CD14-positive monocyte (primary cell): ENCODE results near the gene MIPOL1. TPM values are rescaled to one million over a fixed set of nuclear protein-coding genes. Genes with fewer than 3 reads are reported as not detected.

Experiments used
- DNase-seq, 3 donors: peaks; one replicate each; pipeline ENCODE4 v3.0.0-alpha.2; 2011 to 2022
- H2AFZ ChIP-seq: 2 replicates; pipeline ENCODE4 v1.6.0; 2012; ENCODE audit warnings: mild to moderate bottlenecking, low read depth, low read length, inconsistent platforms; ENCODE audit not compliant: insufficient read depth, poor library complexity, severe bottlenecking
- H3K27ac ChIP-seq, 2 donors: 1 replicate in 1 of 2; 2 replicates in 1 of 2; pipeline ENCODE4 v1.5.1; 2012 to 2013; ENCODE audit warnings: low read length in 2 of 2, control low read depth in 1 of 2, inconsistent platforms in 1 of 2, low read depth in 1 of 2, mild to moderate bottlenecking in 1 of 2
- H3K27me3 ChIP-seq, 2 donors: one replicate each; pipeline versions ENCODE4 v1.6.0 to v1.6.1; 2011 to 2013; ENCODE audit warnings: low read length in 2 of 2; ENCODE audit not compliant: control insufficient read depth in 2 of 2, insufficient read depth in 2 of 2
- H3K36me3 ChIP-seq, 2 donors: replicated peaks in 1 of 2; 1 replicate in 1 of 2; 2 replicates in 1 of 2; pipeline versions ENCODE4 v1.5.1 to v1.6.1; 2012 to 2013; ENCODE audit warnings: low read length in 2 of 2, control low read depth in 1 of 2, inconsistent platforms in 1 of 2, mild to moderate bottlenecking in 1 of 2; ENCODE audit not compliant: insufficient read depth in 2 of 2, control insufficient read depth in 1 of 2
- H3K4me1 ChIP-seq, 2 donors: 1 replicate in 1 of 2; 2 replicates in 1 of 2; pipeline versions ENCODE4 v1.5.1 to v1.6.1; 2012 to 2013; ENCODE audit warnings: low read length in 2 of 2, control low read depth in 1 of 2, inconsistent platforms in 1 of 2, mild to moderate bottlenecking in 1 of 2, moderate library complexity in 1 of 2; ENCODE audit not compliant: insufficient read depth in 2 of 2, control insufficient read depth in 1 of 2
- H3K4me2 ChIP-seq: replicated peaks from 2 replicates; pipeline ENCODE3; 2012; ENCODE audit warnings: low read length, moderate library complexity, mild to moderate bottlenecking; ENCODE audit not compliant: poor library complexity, severe bottlenecking; ENCODE audit errors: extremely low read depth
- H3K4me3 ChIP-seq, 3 experiments: fragments of 200-600 bp in 1 of 3; sonication (generic) in 1 of 3; replicated peaks in 1 of 3; 1 replicate in 2 of 3; 2 replicates in 1 of 3; pipeline ENCODE4 v1.5.1; 2011 to 2013; ENCODE audit warnings: low read length in 3 of 3, mild to moderate bottlenecking in 3 of 3, control low read depth in 2 of 3, low read depth in 2 of 3, inconsistent platforms in 1 of 3, moderate library complexity in 1 of 3
- H3K79me2 ChIP-seq: 2 replicates; pipeline ENCODE4 v1.6.0; 2012; ENCODE audit warnings: mild to moderate bottlenecking, control low read depth, inconsistent platforms, low read length, moderate library complexity; ENCODE audit not compliant: insufficient read depth
- H3K9ac ChIP-seq: 2 replicates; pipeline ENCODE4 v1.6.0; 2017; ENCODE audit warnings: low read length, mild to moderate bottlenecking; ENCODE audit not compliant: insufficient read depth, poor library complexity, severe bottlenecking
- H3K9me3 ChIP-seq, 2 donors: replicated peaks in 1 of 2; 1 replicate in 1 of 2; 2 replicates in 1 of 2; pipeline versions ENCODE4 v1.5.1 to v1.6.1; 2012 to 2013; ENCODE audit warnings: low read length in 2 of 2, control low read depth in 1 of 2; ENCODE audit not compliant: control insufficient read depth in 1 of 2, insufficient read depth in 1 of 2
- H4K20me1 ChIP-seq: 2 replicates; pipeline ENCODE4 v1.6.0; 2012; ENCODE audit warnings: mild to moderate bottlenecking, low read length, control low read depth, moderate library complexity; ENCODE audit not compliant: insufficient read depth
- H3K27ac Mint-ChIP-seq, 7 donors: one replicate each; pipeline ENCODE4 v1.8.0; 2020; ENCODE audit warnings: mild to moderate bottlenecking in 7 of 7, mixed read lengths in 7 of 7, moderate library complexity in 6 of 7, inconsistent platforms in 2 of 7
- H3K27me3 Mint-ChIP-seq, 3 donors: one replicate each; pipeline ENCODE4 v1.8.0; 2021 to 2022; ENCODE audit warnings: low read depth in 3 of 3, mild to moderate bottlenecking in 3 of 3, mixed read lengths in 3 of 3, moderate library complexity in 3 of 3, inconsistent platforms in 1 of 3
- H3K36me3 Mint-ChIP-seq, 2 donors: one replicate each; pipeline ENCODE4 v1.8.0; 2020; ENCODE audit warnings: mixed read lengths in 2 of 2, inconsistent platforms in 1 of 2, mild to moderate bottlenecking in 1 of 2
- H3K4me1 Mint-ChIP-seq: one replicate; pipeline ENCODE4 v1.8.0; 2020; ENCODE audit warnings: mild to moderate bottlenecking, mixed read lengths
- H3K4me3 Mint-ChIP-seq, 2 donors: one replicate each; pipeline ENCODE4 v1.8.0; 2020; ENCODE audit warnings: mild to moderate bottlenecking in 2 of 2, mixed read lengths in 2 of 2, moderate library complexity in 1 of 2
- H3K9me3 Mint-ChIP-seq, 7 donors: one replicate each; pipeline ENCODE4 v1.8.0; 2020 to 2022; ENCODE audit warnings: mixed read lengths in 7 of 7, mild to moderate bottlenecking in 6 of 7, moderate library complexity in 6 of 7, inconsistent platforms in 2 of 7
- CTCF ChIP-seq: fragments of 200-600 bp; IDR thresholded peaks from one replicate; pipeline ENCODE4 v1.8.0; 2022; ENCODE audit warnings: antibody characterized with exemption, mild to moderate bottlenecking
- WGBS: methylation state at CpG from one replicate; pipeline ENCODE4 v1.1.5; 2013; ENCODE audit warnings: missing lambda C conversion rate; ENCODE audit not compliant: insufficient coverage; 5-methylcytosine and 5-hydroxymethylcytosine counted together
- intact Hi-C, 2 donors: fragments of 100-400 bp; cut with micrococcal nuclease; formaldehyde crosslinking; loops; one replicate each; pipeline versions ENCODE4 v1.15.0 to v1.15.1; 2023
- polyA plus RNA-seq, 3 donors: library from polyadenylated mRNA; depleted of rRNA in 1 of 3; unstranded in 2 of 3; stranded (reverse) in 1 of 3; fragments of 300-500 nt in 2 of 3; fragments of >200 nt in 1 of 3; fragmentation: Illumina TruSeq in 2 of 3; gene quantifications; 1 replicate in 2 of 3; 2 replicates in 1 of 3; pipeline ENCODE4 v1.2.3, GENCODE V29; 2012 to 2021

MIPOL1 gene
- polyA plus RNA-seq, 3 donors: not detected

- Histone ChIP-seq H3K4me3 (no peak overlapping the region), H3K9me3 (no peaks in the 10 kb centered on the region), H3K27me3 (peaks cover 0 to 2% of the 10 kb centered on the region in 2 donors), H3K36me3 (no peaks in the 10 kb centered on the region), H3K4me1 (no peaks in the 10 kb centered on the region), H2AFZ (no peak overlapping the region), H3K79me2 (no peaks in the 10 kb centered on the region), H3K9ac (no peak overlapping the region), H3K27ac (no peak overlapping the region), H3K4me2 (no peak overlapping the region), H4K20me1 (no peaks in the 10 kb centered on the region)
- Mint-ChIP-seq H3K9me3 (no peaks in the 10 kb centered on the region), H3K27ac (no peak overlapping the region), H3K27me3 (peaks cover 0 to 2% (median 0%) of the 10 kb centered on the region in 3 donors), H3K36me3 (no peaks in the 10 kb centered on the region), H3K4me1 (no peaks in the 10 kb centered on the region), H3K4me3 (no peak overlapping the region)
- no peak for DNase-seq
- intact Hi-C loops: no loop called here
- no CpG with 5 or more reads among the region's 1 CpG for WGBS
- TF ChIP-seq CTCF: no peak
Observed at GRCh38 chr14:37252434-37252833, 54.7 kb downstream of the MIPOL1 start.

GRCh38 chr14:37253905-37254304 lies 56.2 kb downstream of the MIPOL1 start:
- Histone ChIP-seq H3K79me2 (no peaks in the 10 kb centered on the region), H3K4me3 (no peak overlapping the region), H3K27me3 (no peaks in the 10 kb centered on the region), H3K27ac (no peak overlapping the region), H3K4me2 (no peak overlapping the region), H2AFZ (no peak overlapping the region), H3K36me3 (no peaks in the 10 kb centered on the region), H3K9me3 (no peaks in the 10 kb centered on the region), H3K9ac (no peak overlapping the region), H4K20me1 (no peaks in the 10 kb centered on the region), H3K4me1 (no peaks in the 10 kb centered on the region)
- H3K9me3 Mint-ChIP-seq: no peaks in the 10 kb centered on the region
- no peak overlapping the region for H3K27ac Mint-ChIP-seq
- H3K27me3 Mint-ChIP-seq: peaks cover 0 to 2% (median 0%) of the 10 kb centered on the region in 3 donors
- H3K4me1 Mint-ChIP-seq: no peaks in the 10 kb centered on the region
- no peak for TF ChIP-seq CTCF
- no peak overlapping the region for H3K4me3 Mint-ChIP-seq
- WGBS: no CpG with 5 or more reads among the region's 1 CpG
- H3K36me3 Mint-ChIP-seq: no peaks in the 10 kb centered on the region
- DNase-seq: no peak
- intact Hi-C loops: no loop called here
